ENCODE measurements around the gene SSH2.

Gene SSH2

DNA sequence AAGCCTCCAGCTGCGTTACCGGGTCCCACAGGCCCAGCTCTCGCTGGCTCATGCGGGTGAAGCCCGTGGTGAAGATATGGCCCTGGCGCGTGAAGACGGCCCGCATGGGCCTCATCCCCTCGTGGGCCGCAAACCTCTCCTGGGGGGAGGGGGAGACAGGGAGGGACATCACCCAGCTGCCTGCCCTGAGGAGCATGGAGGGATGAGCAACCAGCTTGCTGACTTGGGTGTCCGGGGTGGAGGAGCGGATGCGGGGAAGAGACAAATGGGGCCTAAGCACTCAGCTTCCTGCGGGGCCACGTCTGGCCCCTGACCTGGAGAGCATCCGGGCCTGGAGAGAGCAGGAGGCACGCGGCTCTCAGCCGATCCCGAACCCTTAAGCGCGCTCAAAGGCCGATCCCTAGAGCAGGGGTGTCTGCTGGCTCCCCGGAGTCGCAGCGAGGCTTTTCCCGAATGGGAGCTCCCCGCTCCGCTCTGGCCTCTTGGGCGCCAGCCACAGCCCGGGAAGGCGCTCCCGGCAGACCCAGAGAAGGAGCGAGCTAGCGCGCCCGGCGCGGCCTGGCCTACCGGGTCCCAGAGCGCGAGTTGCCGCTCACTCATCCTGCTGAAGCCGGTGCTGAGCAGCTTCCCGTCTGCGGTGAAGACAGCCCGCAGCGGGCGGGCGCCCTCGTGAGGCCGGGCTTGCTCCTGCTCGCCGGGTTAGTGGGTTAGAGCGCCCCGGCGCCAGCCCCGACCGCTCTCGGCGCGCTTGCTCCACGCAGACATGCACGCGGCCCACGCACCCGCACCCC is 312.4 kb downstream of the SSH2 start:
- Histone ChIP-seq H3K4me1 (ENCODE audit: control insufficient read depth, insufficient read depth, low read length) (peaks cover 12% of the 10 kb centered on the region), H3K36me3 (ENCODE audit: control insufficient read depth in 2 of 2, insufficient read depth in 1 of 2, low read length in 2 of 2) (peaks cover 0 to 22% of the 10 kb centered on the region in 2 experiments; a peak in 1 of 3 replicates), H3K4me3 (ENCODE audit: low read depth, low read length) (peak overlapping the region; percentile 15; the same call in 1 of the 2 replicates), H3K9me3 (ENCODE audit: control insufficient read depth, insufficient read depth, low read depth, low read length) (no peaks in the 10 kb centered on the region), H3K27ac (ENCODE audit: extremely low read depth, low read depth, low read length) (no peak overlapping the region)
- ChIA-PET POLR2A (interaction anchor here (1.0 to 1.4 kb wide), 2 partner anchors 20 to 22 kb away, joined by 3 read pairs; no protein-coding TSS in a partner anchor), CTCF (interaction anchor here (0.6 to 2.8 kb wide), 10 partner anchors 20 to 486 kb away, joined by 3 to 11 read pairs (median 4); no protein-coding TSS in a partner anchor)
- TF ChIP-seq, protein P1, sequence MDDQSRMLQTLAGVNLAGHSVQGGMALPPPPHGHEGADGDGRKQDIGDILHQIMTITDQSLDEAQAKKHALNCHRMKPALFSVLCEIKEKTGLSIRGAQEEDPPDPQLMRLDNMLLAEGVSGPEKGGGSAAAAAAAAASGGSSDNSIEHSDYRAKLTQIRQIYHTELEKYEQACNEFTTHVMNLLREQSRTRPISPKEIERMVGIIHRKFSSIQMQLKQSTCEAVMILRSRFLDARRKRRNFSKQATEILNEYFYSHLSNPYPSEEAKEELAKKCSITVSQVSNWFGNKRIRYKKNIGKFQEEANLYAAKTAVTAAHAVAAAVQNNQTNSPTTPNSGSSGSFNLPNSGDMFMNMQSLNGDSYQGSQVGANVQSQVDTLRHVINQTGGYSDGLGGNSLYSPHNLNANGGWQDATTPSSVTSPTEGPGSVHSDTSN (CRISPR knock-in tag; IDR thresholded peaks at IDR 0.05) = peak; percentile 78
- TF ChIP-seq ZNF664 (tag by site-specific recombination; IDR thresholded peaks at IDR 0.05) = no peak

DNA sequence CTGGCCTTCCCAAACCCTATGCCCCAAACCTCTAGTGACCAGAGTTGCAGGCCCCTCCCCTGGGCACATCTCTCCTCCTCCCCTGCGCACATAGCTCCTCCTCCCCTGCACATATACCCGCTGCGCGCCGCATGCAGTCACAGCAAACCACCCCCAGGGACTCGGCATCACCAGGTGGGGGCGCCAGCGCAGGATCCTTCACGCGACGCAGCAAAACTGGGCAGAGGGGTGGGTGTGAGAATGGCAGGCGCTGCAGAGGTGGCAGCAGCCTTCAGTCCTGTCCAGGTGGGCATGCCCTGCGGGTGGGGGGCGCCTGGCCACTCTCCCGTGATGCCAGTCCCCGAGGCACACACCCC is 312.9 kb downstream of the SSH2 start:
- H3K27ac ChIP-seq (ENCODE audit: extremely low read depth, low read depth, low read length) = no peak overlapping the region
- CTCF ChIA-PET = interaction anchor here (0.5 to 2.8 kb wide), 10 partner anchors 12 to 479 kb away, joined by 3 to 11 read pairs (median 4); no protein-coding TSS in a partner anchor
- H3K4me1 ChIP-seq (ENCODE audit: control insufficient read depth, insufficient read depth, low read length) = peaks cover 12% of the 10 kb centered on the region
- H3K4me3 ChIP-seq (ENCODE audit: low read depth, low read length) = no peak overlapping the region
- peaks cover 0 to 24% of the 10 kb centered on the region in 2 experiments; a peak in 1 of 3 replicates for H3K36me3 ChIP-seq (ENCODE audit: control insufficient read depth in 2 of 2, insufficient read depth in 1 of 2, low read length in 2 of 2)
- no peaks in the 10 kb centered on the region for H3K9me3 ChIP-seq (ENCODE audit: control insufficient read depth, insufficient read depth, low read depth, low read length)
- TF ChIP-seq GLI2 (tag by site-specific recombination; IDR thresholded peaks at IDR 0.05; ENCODE audit: borderline replicate concordance, low read depth) (no peak), ZNF654 (tag by site-specific recombination; IDR thresholded peaks at IDR 0.05; ENCODE audit: low read depth) (no peak), ZNF394 (tag by site-specific recombination; IDR thresholded peaks at IDR 0.05; ENCODE audit: borderline replicate concordance) (no peak), KLF16 (tag by site-specific recombination; IDR thresholded peaks at IDR 0.05) (no peak), ZNF2 (tag by site-specific recombination; IDR thresholded peaks at IDR 0.05) (peak; percentile 80), GLIS2 (tag by site-specific recombination; IDR thresholded peaks at IDR 0.05) (peak; percentile 40; the same call in 1 of the 2 replicates), GLI4 (tag by site-specific recombination; IDR thresholded peaks at IDR 0.05) (no peak)
- TF ChIP-seq, protein P2, sequence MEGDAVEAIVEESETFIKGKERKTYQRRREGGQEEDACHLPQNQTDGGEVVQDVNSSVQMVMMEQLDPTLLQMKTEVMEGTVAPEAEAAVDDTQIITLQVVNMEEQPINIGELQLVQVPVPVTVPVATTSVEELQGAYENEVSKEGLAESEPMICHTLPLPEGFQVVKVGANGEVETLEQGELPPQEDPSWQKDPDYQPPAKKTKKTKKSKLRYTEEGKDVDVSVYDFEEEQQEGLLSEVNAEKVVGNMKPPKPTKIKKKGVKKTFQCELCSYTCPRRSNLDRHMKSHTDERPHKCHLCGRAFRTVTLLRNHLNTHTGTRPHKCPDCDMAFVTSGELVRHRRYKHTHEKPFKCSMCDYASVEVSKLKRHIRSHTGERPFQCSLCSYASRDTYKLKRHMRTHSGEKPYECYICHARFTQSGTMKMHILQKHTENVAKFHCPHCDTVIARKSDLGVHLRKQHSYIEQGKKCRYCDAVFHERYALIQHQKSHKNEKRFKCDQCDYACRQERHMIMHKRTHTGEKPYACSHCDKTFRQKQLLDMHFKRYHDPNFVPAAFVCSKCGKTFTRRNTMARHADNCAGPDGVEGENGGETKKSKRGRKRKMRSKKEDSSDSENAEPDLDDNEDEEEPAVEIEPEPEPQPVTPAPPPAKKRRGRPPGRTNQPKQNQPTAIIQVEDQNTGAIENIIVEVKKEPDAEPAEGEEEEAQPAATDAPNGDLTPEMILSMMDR (tag by site-specific recombination; IDR thresholded peaks at IDR 0.05) = peak; percentile 33; the same call in 1 of the 2 replicates
- TF ChIP-seq, protein P3, sequence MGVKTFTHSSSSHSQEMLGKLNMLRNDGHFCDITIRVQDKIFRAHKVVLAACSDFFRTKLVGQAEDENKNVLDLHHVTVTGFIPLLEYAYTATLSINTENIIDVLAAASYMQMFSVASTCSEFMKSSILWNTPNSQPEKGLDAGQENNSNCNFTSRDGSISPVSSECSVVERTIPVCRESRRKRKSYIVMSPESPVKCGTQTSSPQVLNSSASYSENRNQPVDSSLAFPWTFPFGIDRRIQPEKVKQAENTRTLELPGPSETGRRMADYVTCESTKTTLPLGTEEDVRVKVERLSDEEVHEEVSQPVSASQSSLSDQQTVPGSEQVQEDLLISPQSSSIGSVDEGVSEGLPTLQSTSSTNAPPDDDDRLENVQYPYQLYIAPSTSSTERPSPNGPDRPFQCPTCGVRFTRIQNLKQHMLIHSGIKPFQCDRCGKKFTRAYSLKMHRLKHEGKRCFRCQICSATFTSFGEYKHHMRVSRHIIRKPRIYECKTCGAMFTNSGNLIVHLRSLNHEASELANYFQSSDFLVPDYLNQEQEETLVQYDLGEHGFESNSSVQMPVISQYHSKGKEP (tag by site-specific recombination; IDR thresholded peaks at IDR 0.05) = peak; percentile 81
- TF ChIP-seq, protein P4, sequence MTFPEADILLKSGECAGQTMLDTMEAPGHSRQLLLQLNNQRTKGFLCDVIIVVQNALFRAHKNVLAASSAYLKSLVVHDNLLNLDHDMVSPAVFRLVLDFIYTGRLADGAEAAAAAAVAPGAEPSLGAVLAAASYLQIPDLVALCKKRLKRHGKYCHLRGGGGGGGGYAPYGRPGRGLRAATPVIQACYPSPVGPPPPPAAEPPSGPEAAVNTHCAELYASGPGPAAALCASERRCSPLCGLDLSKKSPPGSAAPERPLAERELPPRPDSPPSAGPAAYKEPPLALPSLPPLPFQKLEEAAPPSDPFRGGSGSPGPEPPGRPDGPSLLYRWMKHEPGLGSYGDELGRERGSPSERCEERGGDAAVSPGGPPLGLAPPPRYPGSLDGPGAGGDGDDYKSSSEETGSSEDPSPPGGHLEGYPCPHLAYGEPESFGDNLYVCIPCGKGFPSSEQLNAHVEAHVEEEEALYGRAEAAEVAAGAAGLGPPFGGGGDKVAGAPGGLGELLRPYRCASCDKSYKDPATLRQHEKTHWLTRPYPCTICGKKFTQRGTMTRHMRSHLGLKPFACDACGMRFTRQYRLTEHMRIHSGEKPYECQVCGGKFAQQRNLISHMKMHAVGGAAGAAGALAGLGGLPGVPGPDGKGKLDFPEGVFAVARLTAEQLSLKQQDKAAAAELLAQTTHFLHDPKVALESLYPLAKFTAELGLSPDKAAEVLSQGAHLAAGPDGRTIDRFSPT (tag by site-specific recombination; IDR thresholded peaks at IDR 0.05) = 0 out of 2 replicates have a peak, but pooled peaks have one; percentile 16
- TF ChIP-seq, protein P5, sequence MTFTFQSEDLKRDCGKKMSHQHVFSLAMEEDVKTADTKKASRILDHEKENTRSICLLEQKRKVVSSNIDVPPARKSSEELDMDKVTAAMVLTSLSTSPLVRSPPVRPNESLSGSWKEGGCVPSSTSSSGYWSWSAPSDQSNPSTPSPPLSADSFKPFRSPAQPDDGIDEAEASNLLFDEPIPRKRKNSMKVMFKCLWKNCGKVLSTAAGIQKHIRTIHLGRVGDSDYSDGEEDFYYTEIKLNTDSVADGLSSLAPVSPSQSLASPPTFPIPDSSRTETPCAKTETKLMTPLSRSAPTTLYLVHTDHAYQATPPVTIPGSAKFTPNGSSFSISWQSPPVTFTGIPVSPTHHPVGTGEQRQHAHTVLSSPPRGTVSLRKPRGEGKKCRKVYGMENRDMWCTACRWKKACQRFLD (tag by site-specific recombination; IDR thresholded peaks at IDR 0.05) = no peak
- POLR2A ChIA-PET = interaction anchor here (1.0 kb wide), 1 partner anchor 22 kb away, joined by 3 read pairs; no protein-coding TSS in a partner anchor

Measured in HEK293 (cell line).